K562 (cell line): Measurements from ENCODE around the gene BCAR3. TPM values are rescaled to one million over a fixed set of nuclear protein-coding genes. Genes with fewer than 3 reads are reported as not detected.

Experiments used
- ATF1 ChIP-seq, 2 experiments: fragments of 450-650 bp in 1 of 2; IDR thresholded peaks; 2 replicates each; pipeline ENCODE4 v1.6.1; 2016; ENCODE audit warnings: missing compliant biosample characterization in 1 of 2, missing genetic modification characterization in 1 of 2
- SP2 ChIP-seq: IDR thresholded peaks from 2 replicates; pipeline ENCODE4 v1.6.1; 2011; ENCODE audit warnings: mild to moderate bottlenecking, low read depth, low read length, moderate library complexity; ENCODE audit not compliant: poor library complexity, severe bottlenecking; ENCODE audit errors: extremely low read depth
- WHSC1 ChIP-seq: IDR thresholded peaks from one replicate; pipeline ENCODE4 v1.6.1; 2012; ENCODE audit warnings: low read length, control low read depth, inconsistent platforms
- ZZZ3 ChIP-seq: fragments of 450-650 bp; IDR thresholded peaks from 2 replicates; pipeline ENCODE4 v1.6.1; 2016; ENCODE audit warnings: antibody characterized with exemption, mild to moderate bottlenecking, moderate library complexity
- polyA plus RNA-seq, 8 experiments: library from polyadenylated mRNA; depleted of rRNA in 4 of 8; stranded (reverse) in 5 of 8; unstranded in 3 of 8; fragments of >200 nt; fragmentation: Nextera tagmentation in 2 of 8; fragmentation: Illumina TruSeq in 1 of 8; extraction: Ambion mirVana in 2 of 8; extraction: Trizol in 1 of 8; gene quantifications; 2 replicates each; pipeline versions ENCODE4 v1.2.1 to v1.2.3, GENCODE V29; 2011 to 2014; ENCODE audit warnings: inconsistent platforms in 1 of 8, missing spikeins in 1 of 8
- total RNA-seq, 7 experiments: library from RNA; depleted of rRNA in 6 of 7; stranded (reverse); fragments of >200 nt in 6 of 7; fragmentation: Illumina TruSeq in 2 of 7; extraction: Trizol in 2 of 7; gene quantifications; 2 replicates each; pipeline versions ENCODE4 v1.2.1 to v1.2.3, GENCODE V29; 2011 to 2021; ENCODE audit warnings: low replicate concordance in 1 of 7
- TF ChIP-seq, protein P1 (sequence below): sonication (generic); formaldehyde crosslinking; IDR thresholded peaks from 2 replicates; pipeline ENCODE4 v1.8.0; 2022; ENCODE audit warnings: missing genetic modification reagents, mild to moderate bottlenecking, moderate library complexity, borderline replicate concordance
- TF ChIP-seq, protein P2 (sequence below), 2 experiments: IDR thresholded peaks; 2 replicates each; pipeline ENCODE4 v1.6.1; 2012; ENCODE audit warnings: improper control_type of control experiment in 2 of 2, low read depth in 2 of 2, low read length in 2 of 2, borderline replicate concordance in 1 of 2

Gene BCAR3
- total and polyA plus RNA-seq, 9 of the 15 experiments (the other 6 are each of a cell fraction or from before 2014, with no cell fraction given): 1.8 to 6.3 (median 3.8) TPM

DNA sequence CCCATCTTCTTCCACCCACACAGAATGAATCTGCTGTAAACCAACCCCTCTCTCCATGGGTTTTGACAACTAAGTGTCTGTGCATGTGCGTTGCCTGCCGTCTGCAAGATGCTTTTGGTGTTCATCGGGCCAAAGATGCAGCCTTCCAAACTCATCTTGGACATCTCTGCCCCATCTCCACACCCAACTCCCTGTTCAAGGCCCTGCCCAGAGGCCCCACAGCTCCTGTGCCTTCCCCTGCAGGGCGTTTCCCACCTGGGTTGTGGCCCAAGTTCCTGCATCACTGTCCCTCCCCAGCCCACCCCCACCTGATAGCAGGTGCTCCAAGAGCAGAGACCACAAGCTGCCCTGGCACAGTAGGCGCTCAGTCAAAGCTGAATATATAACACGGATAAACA is 103.2 kb downstream of the BCAR3 start (continued):
- TF ChIP-seq WHSC1: no peak
- no peak for TF ChIP-seq SP2
- TF ChIP-seq, protein P1, sequence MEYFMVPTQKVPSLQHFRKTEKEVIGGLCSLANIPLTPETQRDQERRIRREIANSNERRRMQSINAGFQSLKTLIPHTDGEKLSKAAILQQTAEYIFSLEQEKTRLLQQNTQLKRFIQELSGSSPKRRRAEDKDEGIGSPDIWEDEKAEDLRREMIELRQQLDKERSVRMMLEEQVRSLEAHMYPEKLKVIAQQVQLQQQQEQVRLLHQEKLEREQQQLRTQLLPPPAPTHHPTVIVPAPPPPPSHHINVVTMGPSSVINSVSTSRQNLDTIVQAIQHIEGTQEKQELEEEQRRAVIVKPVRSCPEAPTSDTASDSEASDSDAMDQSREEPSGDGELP (CRISPR knock-in tag): no peak
- TF ChIP-seq, protein P2, sequence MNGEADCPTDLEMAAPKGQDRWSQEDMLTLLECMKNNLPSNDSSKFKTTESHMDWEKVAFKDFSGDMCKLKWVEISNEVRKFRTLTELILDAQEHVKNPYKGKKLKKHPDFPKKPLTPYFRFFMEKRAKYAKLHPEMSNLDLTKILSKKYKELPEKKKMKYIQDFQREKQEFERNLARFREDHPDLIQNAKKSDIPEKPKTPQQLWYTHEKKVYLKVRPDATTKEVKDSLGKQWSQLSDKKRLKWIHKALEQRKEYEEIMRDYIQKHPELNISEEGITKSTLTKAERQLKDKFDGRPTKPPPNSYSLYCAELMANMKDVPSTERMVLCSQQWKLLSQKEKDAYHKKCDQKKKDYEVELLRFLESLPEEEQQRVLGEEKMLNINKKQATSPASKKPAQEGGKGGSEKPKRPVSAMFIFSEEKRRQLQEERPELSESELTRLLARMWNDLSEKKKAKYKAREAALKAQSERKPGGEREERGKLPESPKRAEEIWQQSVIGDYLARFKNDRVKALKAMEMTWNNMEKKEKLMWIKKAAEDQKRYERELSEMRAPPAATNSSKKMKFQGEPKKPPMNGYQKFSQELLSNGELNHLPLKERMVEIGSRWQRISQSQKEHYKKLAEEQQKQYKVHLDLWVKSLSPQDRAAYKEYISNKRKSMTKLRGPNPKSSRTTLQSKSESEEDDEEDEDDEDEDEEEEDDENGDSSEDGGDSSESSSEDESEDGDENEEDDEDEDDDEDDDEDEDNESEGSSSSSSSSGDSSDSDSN (IDR thresholded peaks at IDR 0.05; ENCODE audit: borderline replicate concordance in 1 of 2, low read depth in 2 of 2, low read length in 2 of 2): no peak
- no peak for TF ChIP-seq ATF1 (CRISPR knock-in tag; IDR thresholded peaks at IDR 0.05)
- TF ChIP-seq ATF1 (tag; IDR thresholded peaks at IDR 0.05): no peak
- TF ChIP-seq ZZZ3: no peak
